HCT116 (cell line): ENCODE measurements around the gene EIF2B2. TPM values are rescaled to one million over a fixed set of nuclear protein-coding genes. Genes with fewer than 3 reads are reported as not detected.

Source experiments
- ATAC-seq: fragments of 200-7000 bp; cut with Tn5 transposase; 2 replicates; pipeline ENCODE4 v1.9.1; 2020; ENCODE audit warnings: mild to moderate bottlenecking, moderate library complexity
- BruUV-seq: library from RNA; stranded (reverse); fragments of 400-500 nt; replicated peaks from 2 replicates; lab custom pipeline; 2021; lab: Mats Ljungman, UMichigan
- CTCF ChIA-PET: fragments of 300-600 bp; sonication (Branson Sonifier 250); formaldehyde crosslinking; loops from one replicate; lab custom pipeline; 2021; ENCODE audit warnings: antibody characterized with exemption; lab: Charles Lee
- POLR2A ChIA-PET: fragments of 300-600, 350-600 bp; sonication (Branson Sonifier 250); formaldehyde crosslinking; loops from one replicate; lab custom pipeline; 2021; ENCODE audit warnings: antibody characterized with exemption; lab: Charles Lee
- RAD21 ChIA-PET, 2 experiments: fragments of 300-600 bp; sonication (Branson Sonifier 250); formaldehyde crosslinking; loops; one replicate each; lab custom pipeline; 2023; ENCODE audit warnings: low total read pairs in 2 of 2; ENCODE audit not compliant: uncharacterized antibody in 2 of 2, unreplicated experiment in 2 of 2, low non-redundant PET in 1 of 2; lab: Charles Lee
- DNase-seq: peaks from one replicate; pipeline ENCODE4 v3.0.0-alpha.2; 2010; ENCODE audit warnings: low read depth, low spot score
- H2AFZ ChIP-seq: fragments of 200-600 bp; shearing (Covaris generic), sonication (generic); 2 replicates; pipeline ENCODE4 v1.6.1; 2017; ENCODE audit warnings: low read depth, mixed run types, mixed read lengths, antibody characterized with exemption, low read length; ENCODE audit not compliant: poor library complexity, severe bottlenecking
- H3K27ac ChIP-seq: 2 replicates; pipeline ENCODE4 v1.5.1; 2012; ENCODE audit warnings: low read depth, low read length
- H3K27me3 ChIP-seq: fragments of 200-600 bp; sonication (generic); 2 replicates; pipeline ENCODE4 v1.6.1; 2016; ENCODE audit warnings: mixed run types, low read length, mixed read lengths; ENCODE audit not compliant: insufficient read depth
- H3K36me3 ChIP-seq, 2 experiments: fragments of 200-500 bp in 1 of 2; fragments of 200-600 bp in 1 of 2; sonication (Bioruptor generic) in 1 of 2; sonication (generic) in 1 of 2; 2 replicates each; pipeline versions ENCODE4 v1.5.1 to v1.6.1; 2014 to 2016; ENCODE audit warnings: low read length in 2 of 2, inconsistent platforms in 1 of 2, mixed read lengths in 1 of 2, mixed run types in 1 of 2; ENCODE audit not compliant: insufficient read depth in 2 of 2, control insufficient read depth in 1 of 2
- H3K4me1 ChIP-seq, 2 experiments: fragments of 200-600 bp in 1 of 2; sonication (generic) in 1 of 2; 2 replicates each; pipeline versions ENCODE4 v1.5.1 to v1.6.1; 2012 to 2017; ENCODE audit warnings: low read length in 2 of 2, inconsistent platforms in 1 of 2, mild to moderate bottlenecking in 1 of 2, mixed read lengths in 1 of 2, mixed run types in 1 of 2, moderate library complexity in 1 of 2; ENCODE audit not compliant: insufficient read depth in 2 of 2, control insufficient read depth in 1 of 2
- H3K4me2 ChIP-seq: fragments of 200-600 bp; sonication (generic); 2 replicates; pipeline ENCODE4 v1.6.1; 2017; ENCODE audit warnings: mixed run types, low read length, mixed read lengths
- H3K4me3 ChIP-seq, 2 experiments: fragments of 200-600 bp in 1 of 2; sonication (generic) in 1 of 2; replicated peaks in 1 of 2; 2 replicates each; pipeline ENCODE4 v1.5.1; 2011 to 2016; ENCODE audit warnings: low read length in 2 of 2, control low read depth in 1 of 2, low read depth in 1 of 2, mild to moderate bottlenecking in 1 of 2, mixed read lengths in 1 of 2, mixed run types in 1 of 2
- H3K79me2 ChIP-seq: fragments of 200-600 bp; sonication (generic); 2 replicates; pipeline ENCODE4 v1.6.1; 2017; ENCODE audit warnings: mild to moderate bottlenecking, mixed run types, low read length, moderate library complexity, mixed read lengths; ENCODE audit not compliant: insufficient read depth
- H3K9ac ChIP-seq: fragments of 200-600 bp; sonication (generic); 2 replicates; pipeline ENCODE4 v1.6.1; 2016; ENCODE audit warnings: low read length, mixed read lengths
- H3K9me2 ChIP-seq: fragments of 200-600 bp; sonication (generic), shearing (Covaris generic); 2 replicates; pipeline ENCODE4 v1.6.1; 2017; ENCODE audit warnings: mixed run types, mild to moderate bottlenecking, moderate library complexity; ENCODE audit not compliant: insufficient read depth
- H3K9me3 ChIP-seq, 2 experiments: fragments of 200-500 bp in 1 of 2; fragments of 200-600 bp in 1 of 2; sonication (Bioruptor generic) in 1 of 2; sonication (generic) in 1 of 2; 2 replicates each; pipeline ENCODE4 v1.6.1; 2014 to 2017; ENCODE audit warnings: low read length in 2 of 2, mixed read lengths in 2 of 2, inconsistent platforms in 1 of 2, low read depth in 1 of 2, mild to moderate bottlenecking in 1 of 2, mixed run types in 1 of 2, moderate library complexity in 1 of 2; ENCODE audit not compliant: control insufficient read depth in 1 of 2, insufficient read depth in 1 of 2
- H4K20me1 ChIP-seq: fragments of 200-600 bp; sonication (generic), shearing (Covaris generic); 2 replicates; pipeline ENCODE4 v1.6.1; 2017; ENCODE audit warnings: mixed run types, mild to moderate bottlenecking, moderate library complexity; ENCODE audit not compliant: insufficient read depth
- CTCF ChIP-seq, 3 experiments: fragments of 200-600 bp in 1 of 3; sonication (generic) in 1 of 3; IDR thresholded peaks in 2 of 3; conservative IDR thresholded peaks in 1 of 3; 2 replicates each; pipeline ENCODE4 v1.5.1; 2012 to 2017; ENCODE audit warnings: low read depth in 2 of 3, low read length in 2 of 3, antibody characterized with exemption in 1 of 3, borderline replicate concordance in 1 of 3, control low read depth in 1 of 3, mild to moderate bottlenecking in 1 of 3, mixed read lengths in 1 of 3, mixed run types in 1 of 3, moderate library complexity in 1 of 3; ENCODE audit not compliant: insufficient read depth in 1 of 3
- EGR1 ChIP-seq: IDR thresholded peaks from 2 replicates; pipeline ENCODE4 v1.6.1; 2012; ENCODE audit warnings: low read depth
- EZH2 ChIP-seq: fragments of 200-600 bp; sonication (generic); IDR thresholded peaks from 2 replicates; pipeline ENCODE4 v1.6.1; 2017; ENCODE audit warnings: antibody characterized with exemption, mixed run types
- FOSL1 ChIP-seq: IDR thresholded peaks from 2 replicates; pipeline ENCODE4 v1.6.1; 2012; ENCODE audit warnings: low read depth
- MAX ChIP-seq: IDR thresholded peaks from 2 replicates; pipeline ENCODE4 v1.6.1; 2012
- POLR2A ChIP-seq: IDR thresholded peaks from 2 replicates; pipeline ENCODE4 v1.7.0; 2011; ENCODE audit warnings: borderline replicate concordance; ENCODE audit not compliant: insufficient read depth, insufficient read length; ENCODE audit errors: extremely low read depth
- POLR2AphosphoS5 ChIP-seq: IDR thresholded peaks from 2 replicates; pipeline ENCODE4 v1.6.1; 2011; ENCODE audit warnings: mild to moderate bottlenecking, low read depth, low read length, moderate library complexity
- SIN3A ChIP-seq: IDR thresholded peaks from 2 replicates; pipeline ENCODE4 v1.6.1; 2012; ENCODE audit warnings: low read depth
- SP1 ChIP-seq: IDR thresholded peaks from 2 replicates; pipeline ENCODE4 v1.6.1; 2012; ENCODE audit warnings: low read depth
- SRF ChIP-seq: IDR thresholded peaks from 2 replicates; pipeline ENCODE4 v1.6.1; 2012; ENCODE audit warnings: low read depth
- YY1 ChIP-seq: IDR thresholded peaks from 2 replicates; pipeline ENCODE4 v1.6.1; 2011; ENCODE audit warnings: low read length, low read depth, moderate library complexity, mild to moderate bottlenecking; ENCODE audit not compliant: insufficient replicate concordance; ENCODE audit errors: extremely low read depth
- ZNF274 ChIP-seq: fragments of 200-500 bp; sonication (Bioruptor generic); IDR thresholded peaks from 2 replicates; pipeline ENCODE4 v1.6.1; 2014; ENCODE audit warnings: mild to moderate bottlenecking, low read depth, low read length, inconsistent platforms
- intact Hi-C: fragments of 100-400 bp; cut with micrococcal nuclease; formaldehyde crosslinking; loops from 2 replicates; pipeline ENCODE4 v1.10.0; 2022
- total RNA-seq: library from RNA; stranded (reverse); gene quantifications from one replicate; pipeline ENCODE4 v1.2.1, GENCODE V29; 2021; ENCODE audit not compliant: unreplicated experiment
- TF ChIP-seq, protein P1 (sequence below): IDR thresholded peaks from 2 replicates; pipeline ENCODE4 v1.6.1; 2011; ENCODE audit warnings: mild to moderate bottlenecking, low read length, moderate library complexity; ENCODE audit not compliant: insufficient replicate concordance; ENCODE audit errors: extremely low read depth
- TF ChIP-seq, protein P2 (sequence below): IDR thresholded peaks from 2 replicates; pipeline ENCODE4 v1.6.1; 2012; ENCODE audit warnings: low read depth

The EIF2B2 gene
- total RNA-seq, 1 experiment from 2014 or later, result 54.8 TPM

GRCh38 chr14:74961238-74961911, 41.3 kb upstream of the EIF2B2 start:
- H3K4me3 ChIP-seq, result no peak overlapping the region
- POLR2A ChIA-PET, result no interaction called here
- no peaks in the 10 kb centered on the region for H3K9me3 ChIP-seq
- H3K9me2 ChIP-seq, result no peaks in the 10 kb centered on the region
- DNase-seq (no peak), ATAC-seq (no peak)
- BruUV-seq, result no TSS peak
- CTCF ChIA-PET, result no interaction called here
- H3K79me2 ChIP-seq, result no peaks in the 10 kb centered on the region
- H3K27me3 ChIP-seq, result no peaks in the 10 kb centered on the region
- intact Hi-C loops, result no loop called here
- no peaks in the 10 kb centered on the region for H4K20me1 ChIP-seq
- H2AFZ ChIP-seq, result no peak overlapping the region
- 0 out of 4 replicates have a peak, but pooled peaks cover 0 to 2% of the 10 kb centered on the region in 2 experiments for H3K4me1 ChIP-seq
- no peaks in the 10 kb centered on the region for H3K36me3 ChIP-seq
- no peak overlapping the region for H3K27ac ChIP-seq
- TF ChIP-seq EZH2, result no peak
- TF ChIP-seq ZNF274, result no peak
- no peak for TF ChIP-seq MAX
- TF ChIP-seq FOSL1, result no peak
- TF ChIP-seq SP1, result no peak
- no peak for TF ChIP-seq CTCF (IDR thresholded peaks at IDR 0.05 in 2 of 3, conservative IDR thresholded peaks at IDR 0.05 in 1 of 3; ENCODE audit: borderline replicate concordance in 1 of 3, insufficient read depth in 1 of 3, low read depth in 2 of 3, low read length in 2 of 3)
- no peak for TF ChIP-seq SIN3A
- TF ChIP-seq POLR2A, result no peak
- no peak for TF ChIP-seq SRF
- TF ChIP-seq YY1, result no peak
- TF ChIP-seq, protein P1, sequence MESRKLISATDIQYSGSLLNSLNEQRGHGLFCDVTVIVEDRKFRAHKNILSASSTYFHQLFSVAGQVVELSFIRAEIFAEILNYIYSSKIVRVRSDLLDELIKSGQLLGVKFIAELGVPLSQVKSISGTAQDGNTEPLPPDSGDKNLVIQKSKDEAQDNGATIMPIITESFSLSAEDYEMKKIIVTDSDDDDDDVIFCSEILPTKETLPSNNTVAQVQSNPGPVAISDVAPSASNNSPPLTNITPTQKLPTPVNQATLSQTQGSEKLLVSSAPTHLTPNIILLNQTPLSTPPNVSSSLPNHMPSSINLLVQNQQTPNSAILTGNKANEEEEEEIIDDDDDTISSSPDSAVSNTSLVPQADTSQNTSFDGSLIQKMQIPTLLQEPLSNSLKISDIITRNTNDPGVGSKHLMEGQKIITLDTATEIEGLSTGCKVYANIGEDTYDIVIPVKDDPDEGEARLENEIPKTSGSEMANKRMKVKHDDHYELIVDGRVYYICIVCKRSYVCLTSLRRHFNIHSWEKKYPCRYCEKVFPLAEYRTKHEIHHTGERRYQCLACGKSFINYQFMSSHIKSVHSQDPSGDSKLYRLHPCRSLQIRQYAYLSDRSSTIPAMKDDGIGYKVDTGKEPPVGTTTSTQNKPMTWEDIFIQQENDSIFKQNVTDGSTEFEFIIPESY, result no peak
- TF ChIP-seq POLR2AphosphoS5, result no peak
- no peak for TF ChIP-seq EGR1
- TF ChIP-seq, protein P2, sequence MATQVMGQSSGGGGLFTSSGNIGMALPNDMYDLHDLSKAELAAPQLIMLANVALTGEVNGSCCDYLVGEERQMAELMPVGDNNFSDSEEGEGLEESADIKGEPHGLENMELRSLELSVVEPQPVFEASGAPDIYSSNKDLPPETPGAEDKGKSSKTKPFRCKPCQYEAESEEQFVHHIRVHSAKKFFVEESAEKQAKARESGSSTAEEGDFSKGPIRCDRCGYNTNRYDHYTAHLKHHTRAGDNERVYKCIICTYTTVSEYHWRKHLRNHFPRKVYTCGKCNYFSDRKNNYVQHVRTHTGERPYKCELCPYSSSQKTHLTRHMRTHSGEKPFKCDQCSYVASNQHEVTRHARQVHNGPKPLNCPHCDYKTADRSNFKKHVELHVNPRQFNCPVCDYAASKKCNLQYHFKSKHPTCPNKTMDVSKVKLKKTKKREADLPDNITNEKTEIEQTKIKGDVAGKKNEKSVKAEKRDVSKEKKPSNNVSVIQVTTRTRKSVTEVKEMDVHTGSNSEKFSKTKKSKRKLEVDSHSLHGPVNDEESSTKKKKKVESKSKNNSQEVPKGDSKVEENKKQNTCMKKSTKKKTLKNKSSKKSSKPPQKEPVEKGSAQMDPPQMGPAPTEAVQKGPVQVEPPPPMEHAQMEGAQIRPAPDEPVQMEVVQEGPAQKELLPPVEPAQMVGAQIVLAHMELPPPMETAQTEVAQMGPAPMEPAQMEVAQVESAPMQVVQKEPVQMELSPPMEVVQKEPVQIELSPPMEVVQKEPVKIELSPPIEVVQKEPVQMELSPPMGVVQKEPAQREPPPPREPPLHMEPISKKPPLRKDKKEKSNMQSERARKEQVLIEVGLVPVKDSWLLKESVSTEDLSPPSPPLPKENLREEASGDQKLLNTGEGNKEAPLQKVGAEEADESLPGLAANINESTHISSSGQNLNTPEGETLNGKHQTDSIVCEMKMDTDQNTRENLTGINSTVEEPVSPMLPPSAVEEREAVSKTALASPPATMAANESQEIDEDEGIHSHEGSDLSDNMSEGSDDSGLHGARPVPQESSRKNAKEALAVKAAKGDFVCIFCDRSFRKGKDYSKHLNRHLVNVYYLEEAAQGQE, result no peak
- no peak overlapping the region for H3K9ac ChIP-seq
- no peak overlapping the region for H3K4me2 ChIP-seq
- RAD21 ChIA-PET, result interaction anchor here in 1 of 2 experiments (0.6 kb wide), 1 partner anchor 18 kb away, joined by 10 read pairs; no protein-coding TSS in a partner anchor
